CD4-positive, CD25-positive, alpha-beta regulatory T cell (primary cell): ENCODE data around the gene ZNF609. TPM values are rescaled to one million over a fixed set of nuclear protein-coding genes. Genes with fewer than 3 reads are reported as not detected.

ENCODE experiments used
- ATAC-seq, 2 donors: fragments of 150-1000 bp; cut with Tn5 transposase; one replicate each; pipeline ENCODE4 v1.10.0; 2021; ENCODE audit warnings: low read depth in 2 of 2, moderate number of reproducible peaks in 2 of 2, moderate library complexity in 1 of 2
- DNase-seq, 3 donors: peaks; one replicate each; pipeline versions ENCODE4 v3.0.0 to v3.0.0-alpha.2; 2012 to 2022; ENCODE audit warnings: mixed read lengths in 1 of 3
- H3K27ac ChIP-seq: one replicate; pipeline ENCODE4 v1.7.0; 2013; ENCODE audit warnings: mild to moderate bottlenecking, low read length; ENCODE audit not compliant: insufficient read depth, poor library complexity, severe bottlenecking
- H3K27me3 ChIP-seq: one replicate; pipeline ENCODE4 v1.7.0; 2013; ENCODE audit warnings: low read length; ENCODE audit not compliant: control insufficient read depth, insufficient read depth
- H3K36me3 ChIP-seq: one replicate; pipeline ENCODE4 v1.7.0; 2013; ENCODE audit warnings: mild to moderate bottlenecking, low read length, moderate library complexity; ENCODE audit not compliant: control insufficient read depth, insufficient read depth
- H3K4me1 ChIP-seq: 2 replicates; pipeline ENCODE4 v1.7.0; 2013; ENCODE audit warnings: mild to moderate bottlenecking, low read length; ENCODE audit not compliant: insufficient read depth, control insufficient read depth, poor library complexity, severe bottlenecking
- H3K4me3 ChIP-seq: one replicate; pipeline ENCODE4 v1.7.0; 2013; ENCODE audit warnings: low read depth, mild to moderate bottlenecking, low read length, moderate library complexity
- H3K9me3 ChIP-seq, 2 experiments: 1 replicate in 1 of 2; 2 replicates in 1 of 2; pipeline ENCODE4 v1.7.0; 2013; ENCODE audit warnings: low read length in 2 of 2, mild to moderate bottlenecking in 1 of 2, moderate library complexity in 1 of 2; ENCODE audit not compliant: control insufficient read depth in 2 of 2
- H3K27ac Mint-ChIP-seq, 3 donors: one replicate each; pipeline ENCODE4 v1.8.0; 2020 to 2022; ENCODE audit warnings: mild to moderate bottlenecking in 3 of 3, mixed read lengths in 3 of 3, moderate library complexity in 2 of 3
- H3K27me3 Mint-ChIP-seq: one replicate; pipeline ENCODE4 v1.8.0; 2022; ENCODE audit warnings: mild to moderate bottlenecking, mixed read lengths
- H3K36me3 Mint-ChIP-seq: one replicate; pipeline ENCODE4 v1.8.0; 2020; ENCODE audit warnings: mixed read lengths
- H3K4me1 Mint-ChIP-seq, 4 donors: one replicate each; pipeline ENCODE4 v1.8.0; 2020 to 2022; ENCODE audit warnings: mixed read lengths in 4 of 4, mild to moderate bottlenecking in 1 of 4
- H3K4me3 Mint-ChIP-seq, 4 donors: one replicate each; pipeline ENCODE4 v1.8.0; 2020 to 2022; ENCODE audit warnings: mild to moderate bottlenecking in 4 of 4, mixed read lengths in 4 of 4, moderate library complexity in 3 of 4
- H3K9me3 Mint-ChIP-seq, 7 donors: one replicate each; pipeline ENCODE4 v1.8.0; 2020 to 2022; ENCODE audit warnings: mixed read lengths in 7 of 7, mild to moderate bottlenecking in 3 of 7, moderate library complexity in 2 of 7
- polyA plus RNA-seq, 4 donors: library from polyadenylated mRNA; unstranded; fragments of 300-500 nt; fragmentation: Illumina TruSeq; gene quantifications; one replicate each; pipeline ENCODE4 v1.2.3, GENCODE V29; 2021
- total RNA-seq: library from RNA; stranded (reverse); gene quantifications from one replicate; pipeline ENCODE4 v1.2.3, GENCODE V29; 2022

The ZNF609 gene, protein sequence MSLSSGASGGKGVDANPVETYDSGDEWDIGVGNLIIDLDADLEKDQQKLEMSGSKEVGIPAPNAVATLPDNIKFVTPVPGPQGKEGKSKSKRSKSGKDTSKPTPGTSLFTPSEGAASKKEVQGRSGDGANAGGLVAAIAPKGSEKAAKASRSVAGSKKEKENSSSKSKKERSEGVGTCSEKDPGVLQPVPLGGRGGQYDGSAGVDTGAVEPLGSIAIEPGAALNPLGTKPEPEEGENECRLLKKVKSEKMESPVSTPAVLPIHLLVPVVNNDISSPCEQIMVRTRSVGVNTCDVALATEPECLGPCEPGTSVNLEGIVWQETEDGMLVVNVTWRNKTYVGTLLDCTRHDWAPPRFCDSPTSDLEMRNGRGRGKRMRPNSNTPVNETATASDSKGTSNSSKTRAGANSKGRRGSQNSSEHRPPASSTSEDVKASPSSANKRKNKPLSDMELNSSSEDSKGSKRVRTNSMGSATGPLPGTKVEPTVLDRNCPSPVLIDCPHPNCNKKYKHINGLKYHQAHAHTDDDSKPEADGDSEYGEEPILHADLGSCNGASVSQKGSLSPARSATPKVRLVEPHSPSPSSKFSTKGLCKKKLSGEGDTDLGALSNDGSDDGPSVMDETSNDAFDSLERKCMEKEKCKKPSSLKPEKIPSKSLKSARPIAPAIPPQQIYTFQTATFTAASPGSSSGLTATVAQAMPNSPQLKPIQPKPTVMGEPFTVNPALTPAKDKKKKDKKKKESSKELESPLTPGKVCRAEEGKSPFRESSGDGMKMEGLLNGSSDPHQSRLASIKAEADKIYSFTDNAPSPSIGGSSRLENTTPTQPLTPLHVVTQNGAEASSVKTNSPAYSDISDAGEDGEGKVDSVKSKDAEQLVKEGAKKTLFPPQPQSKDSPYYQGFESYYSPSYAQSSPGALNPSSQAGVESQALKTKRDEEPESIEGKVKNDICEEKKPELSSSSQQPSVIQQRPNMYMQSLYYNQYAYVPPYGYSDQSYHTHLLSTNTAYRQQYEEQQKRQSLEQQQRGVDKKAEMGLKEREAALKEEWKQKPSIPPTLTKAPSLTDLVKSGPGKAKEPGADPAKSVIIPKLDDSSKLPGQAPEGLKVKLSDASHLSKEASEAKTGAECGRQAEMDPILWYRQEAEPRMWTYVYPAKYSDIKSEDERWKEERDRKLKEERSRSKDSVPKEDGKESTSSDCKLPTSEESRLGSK (N-terminal part only)
- 39.0 TPM for total RNA-seq
- polyA plus RNA-seq: 1 to 10 TPM in 3 of 4 donors, under 1 TPM in 1; 0.64 to 2.6 (median 1.6) TPM

DNA sequence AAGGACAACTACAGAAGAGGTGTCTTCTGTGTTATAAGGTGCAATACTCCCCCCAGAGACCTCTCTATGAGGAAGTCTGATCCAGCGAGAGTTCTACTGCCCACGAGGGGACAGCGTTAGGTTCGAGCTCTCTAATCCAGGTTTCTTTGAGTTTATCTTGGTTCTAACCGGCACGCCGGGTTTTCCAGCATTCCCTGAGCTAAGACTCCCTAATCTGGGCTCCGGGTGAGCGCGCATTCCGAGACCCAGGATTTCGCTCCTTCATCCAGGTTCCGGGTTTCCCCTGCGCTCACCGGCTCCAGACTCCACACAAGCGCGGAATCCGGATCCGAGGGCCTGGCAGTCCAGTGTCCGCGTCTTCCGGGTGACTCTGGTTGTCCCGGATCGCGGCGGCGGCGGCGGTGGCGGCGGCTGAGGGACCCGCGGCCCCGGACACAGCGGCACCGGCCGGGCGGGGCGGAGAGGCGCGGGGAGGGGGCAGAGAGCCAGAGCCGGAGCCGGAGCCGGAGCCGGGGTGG lies at the start of gene ZNF609:
TSS of gene ZNF609 (plus strand) at position 373 of the 518 bp plus-strand sequence. CDS start 38,842 bp downstream, outside the sequence.
- Mint-ChIP-seq H3K4me3 (peak within 1 kb of the TSS; percentile 90 to 95 (median 91)), H3K9me3 (no peaks in the 10 kb centered on the region), H3K27me3 (no peaks in the 10 kb centered on the region), H3K4me1 (peaks cover 44 to 54% (median 50%) of the 10 kb centered on the region in 4 donors), H3K36me3 (no peaks in the 10 kb centered on the region), H3K27ac (peak within 1 kb of the TSS; percentile 87 to 94 (median 93))
- Histone ChIP-seq H3K4me3 (peak within 1 kb of the TSS; percentile 92), H3K36me3 (peaks cover 7% of the 10 kb centered on the region), H3K27ac (peak within 1 kb of the TSS; percentile 56), H3K27me3 (no peaks in the 10 kb centered on the region), H3K4me1 (peaks cover 46% of the 10 kb centered on the region), H3K9me3 (no peaks in the 10 kb centered on the region)
- DNase-seq (peak; percentile 78 to 88 (median 86)), ATAC-seq (peak; percentile 80 to 81)

DNA sequence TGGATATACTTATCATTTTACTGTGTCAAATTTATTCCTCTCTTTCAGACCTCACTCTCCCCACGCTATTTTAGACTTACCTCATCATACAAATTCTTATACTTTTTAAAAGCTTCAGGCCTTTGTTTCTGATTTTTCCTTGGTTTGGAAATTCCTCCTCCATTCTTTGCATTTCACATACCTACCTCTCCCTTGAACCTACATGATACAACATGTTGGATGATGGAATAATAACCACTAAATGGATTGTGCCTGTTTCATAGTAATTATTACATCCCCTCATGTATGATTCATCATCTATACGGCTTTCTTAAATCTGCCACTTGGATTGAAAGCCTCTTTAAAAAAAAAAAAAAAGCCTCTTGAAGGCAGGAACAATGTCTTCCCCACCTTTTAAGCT lies 48.2 kb upstream of the ZNF609 start:
- H3K36me3 Mint-ChIP-seq: peaks cover 56% of the 10 kb centered on the region
- H3K27ac Mint-ChIP-seq: no peak overlapping the region
- H3K9me3 ChIP-seq: no peaks in the 10 kb centered on the region
- H3K27ac ChIP-seq: no peak overlapping the region
- no peak overlapping the region for H3K4me3 ChIP-seq
- no peak overlapping the region for H3K4me3 Mint-ChIP-seq
- DNase-seq (no peak), ATAC-seq (no peak)
- peaks cover 59% of the 10 kb centered on the region for H3K36me3 ChIP-seq
- no peaks in the 10 kb centered on the region for H3K27me3 Mint-ChIP-seq
- H3K27me3 ChIP-seq: no peaks in the 10 kb centered on the region
- no peaks in the 10 kb centered on the region for H3K4me1 ChIP-seq
- peaks cover 0 to 6% (median 3%) of the 10 kb centered on the region in 4 donors for H3K4me1 Mint-ChIP-seq
- H3K9me3 Mint-ChIP-seq: no peaks in the 10 kb centered on the region

DNA sequence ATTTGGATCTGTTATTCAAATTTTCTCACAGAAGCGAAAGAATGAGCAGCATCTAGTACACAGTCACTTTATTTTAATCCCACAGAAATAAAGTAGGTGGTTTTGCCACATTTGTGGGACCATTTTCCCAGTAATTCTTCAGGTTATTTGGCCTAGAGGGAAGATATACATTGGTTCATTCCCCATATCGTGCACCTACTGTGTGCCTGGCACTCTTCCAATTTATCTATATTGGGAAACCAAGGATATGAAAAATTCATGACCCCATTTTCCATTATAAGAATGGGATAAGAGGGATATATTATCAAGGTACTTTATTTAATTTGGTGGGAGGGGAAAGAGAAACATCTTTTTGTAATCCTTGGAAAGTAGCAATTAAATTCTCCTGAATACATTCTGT lies 37.7 kb upstream of the ZNF609 start:
- peaks cover 2 to 13% (median 11%) of the 10 kb centered on the region in 4 donors for H3K4me1 Mint-ChIP-seq
- H3K4me3 Mint-ChIP-seq: no peak overlapping the region
- H3K4me1 ChIP-seq: peaks cover 7% of the 10 kb centered on the region
- peaks cover 54% of the 10 kb centered on the region for H3K36me3 ChIP-seq
- H3K27me3 ChIP-seq: no peaks in the 10 kb centered on the region
- H3K27ac Mint-ChIP-seq: no peak overlapping the region
- no peak overlapping the region for H3K27ac ChIP-seq
- H3K4me3 ChIP-seq: no peak overlapping the region
- no peaks in the 10 kb centered on the region for H3K27me3 Mint-ChIP-seq
- no peaks in the 10 kb centered on the region for H3K9me3 Mint-ChIP-seq
- no peak for DNase-seq
- H3K36me3 Mint-ChIP-seq: peaks cover 20% of the 10 kb centered on the region
- ATAC-seq: no peak
- H3K9me3 ChIP-seq: no peaks in the 10 kb centered on the region

DNA sequence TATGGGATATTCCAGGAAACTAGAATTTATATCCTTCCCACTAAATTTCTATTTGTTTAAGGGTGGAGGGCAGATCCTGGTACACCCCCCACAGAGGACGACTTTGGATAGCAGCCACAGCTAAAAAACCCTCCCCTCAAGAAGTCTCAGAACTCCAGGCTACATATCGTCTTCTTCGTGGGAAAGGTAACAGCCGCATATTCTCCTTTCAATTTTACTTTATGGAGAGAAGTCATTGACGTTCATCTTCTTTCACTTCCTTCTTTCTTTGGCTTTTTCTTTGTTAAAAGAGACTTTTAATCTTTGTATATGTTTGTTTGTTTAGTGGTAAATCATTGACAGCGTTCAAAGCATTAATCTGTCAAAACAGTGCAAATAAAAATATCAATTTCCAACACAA lies 36.4 kb upstream of the ZNF609 start:
- Histone ChIP-seq H3K36me3 (peaks cover 52% of the 10 kb centered on the region), H3K27me3 (no peaks in the 10 kb centered on the region), H3K4me3 (no peak overlapping the region), H3K27ac (no peak overlapping the region), H3K4me1 (peaks cover 7% of the 10 kb centered on the region), H3K9me3 (no peaks in the 10 kb centered on the region)
- no peaks in the 10 kb centered on the region for H3K27me3 Mint-ChIP-seq
- peaks cover 2 to 22% (median 13%) of the 10 kb centered on the region in 4 donors for H3K4me1 Mint-ChIP-seq
- ATAC-seq (no peak), DNase-seq (no peak)
- peaks cover 14% of the 10 kb centered on the region for H3K36me3 Mint-ChIP-seq
- H3K4me3 Mint-ChIP-seq: no peak overlapping the region
- H3K27ac Mint-ChIP-seq: peak overlapping the region in 2 of 3 donors; percentile 10 to 29
- H3K9me3 Mint-ChIP-seq: no peaks in the 10 kb centered on the region

GRCh38 chr15:64425221-64425620 lies 35.2 kb upstream of the ZNF609 start:
- ATAC-seq (no peak), DNase-seq (no peak)
- no peak overlapping the region for H3K27ac ChIP-seq
- H3K27ac Mint-ChIP-seq: no peak overlapping the region
- peaks cover 17% of the 10 kb centered on the region for H3K4me1 ChIP-seq
- H3K4me1 Mint-ChIP-seq: peaks cover 12 to 31% (median 23%) of the 10 kb centered on the region in 4 donors
- H3K36me3 ChIP-seq: peaks cover 50% of the 10 kb centered on the region
- no peaks in the 10 kb centered on the region for H3K9me3 ChIP-seq
- no peak overlapping the region for H3K4me3 Mint-ChIP-seq
- H3K4me3 ChIP-seq: no peak overlapping the region
- H3K27me3 ChIP-seq: no peaks in the 10 kb centered on the region
- H3K9me3 Mint-ChIP-seq: no peaks in the 10 kb centered on the region
- H3K36me3 Mint-ChIP-seq: peaks cover 14% of the 10 kb centered on the region
- H3K27me3 Mint-ChIP-seq: no peaks in the 10 kb centered on the region

GRCh38 chr15:64426845-64427465 lies 33.4 kb upstream of the ZNF609 start:
- peak in 2 of 3 donors; percentile 19 to 33 for DNase-seq
- Histone ChIP-seq H3K9me3 (no peaks in the 10 kb centered on the region), H3K36me3 (peaks cover 46% of the 10 kb centered on the region), H3K4me3 (no peak overlapping the region), H3K4me1 (peaks cover 30% of the 10 kb centered on the region), H3K27me3 (no peaks in the 10 kb centered on the region), H3K27ac (no peak overlapping the region)
- peak overlapping the region; percentile 47 to 95 (median 82) for H3K27ac Mint-ChIP-seq
- H3K9me3 Mint-ChIP-seq: no peaks in the 10 kb centered on the region
- H3K4me1 Mint-ChIP-seq: peaks cover 17 to 42% (median 31%) of the 10 kb centered on the region in 4 donors
- H3K4me3 Mint-ChIP-seq: no peak overlapping the region
- H3K27me3 Mint-ChIP-seq: no peaks in the 10 kb centered on the region
- no peak for ATAC-seq
- H3K36me3 Mint-ChIP-seq: peaks cover 12% of the 10 kb centered on the region
